Suppressor macrophage (primary cell): ENCODE results near the gene OR2T10.
"Not testable (repeated sequence)": the region's sequence is repeated elsewhere in the genome, so short reads cannot be mapped to it uniquely, and the experiment has no call there.

Source experiments
- DNase-seq, 4 experiments: peaks; one replicate each; pipeline ENCODE4 v3.0.0-alpha.2; 2020 to 2022
- total RNA-seq, 17 experiments: gene quantifications; one replicate each; lab custom pipeline; 2026; ENCODE audit warnings: mixed read lengths in 6 of 17, inconsistent platforms in 3 of 17; lab: John Stamatoyannopoulos, UW

OR2T10 gene, protein sequence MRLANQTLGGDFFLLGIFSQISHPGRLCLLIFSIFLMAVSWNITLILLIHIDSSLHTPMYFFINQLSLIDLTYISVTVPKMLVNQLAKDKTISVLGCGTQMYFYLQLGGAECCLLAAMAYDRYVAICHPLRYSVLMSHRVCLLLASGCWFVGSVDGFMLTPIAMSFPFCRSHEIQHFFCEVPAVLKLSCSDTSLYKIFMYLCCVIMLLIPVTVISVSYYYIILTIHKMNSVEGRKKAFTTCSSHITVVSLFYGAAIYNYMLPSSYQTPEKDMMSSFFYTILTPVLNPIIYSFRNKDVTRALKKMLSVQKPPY
- total RNA-seq, result 0 to 1.4 (median 0) reads per million in 17 experiments

DNA sequence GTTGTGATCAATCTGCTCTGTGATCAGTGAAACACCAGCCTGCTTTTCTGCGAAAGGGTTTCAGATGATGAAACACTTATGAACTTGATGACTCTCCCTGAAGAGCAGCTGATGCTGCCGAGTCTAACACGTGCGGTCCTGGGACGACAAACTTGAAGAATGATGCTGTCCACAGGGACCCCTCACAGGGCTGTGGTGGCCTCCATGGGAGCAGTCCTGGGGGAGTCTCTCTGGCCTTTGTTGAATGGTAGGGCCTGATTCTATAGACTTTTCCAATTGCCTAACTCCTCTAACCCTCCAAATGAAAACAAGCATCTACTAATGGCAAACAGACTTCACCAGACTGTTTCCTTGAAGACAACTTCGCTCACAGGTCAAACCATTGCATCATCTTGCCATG lies at the start of gene OR2T10:
Gene OR2T10 (minus strand): TSS at position 112 of the 400 bp plus-strand sequence. CDS start 3,932 bp downstream, outside the sequence.
- DNase-seq, result no peak

DNA sequence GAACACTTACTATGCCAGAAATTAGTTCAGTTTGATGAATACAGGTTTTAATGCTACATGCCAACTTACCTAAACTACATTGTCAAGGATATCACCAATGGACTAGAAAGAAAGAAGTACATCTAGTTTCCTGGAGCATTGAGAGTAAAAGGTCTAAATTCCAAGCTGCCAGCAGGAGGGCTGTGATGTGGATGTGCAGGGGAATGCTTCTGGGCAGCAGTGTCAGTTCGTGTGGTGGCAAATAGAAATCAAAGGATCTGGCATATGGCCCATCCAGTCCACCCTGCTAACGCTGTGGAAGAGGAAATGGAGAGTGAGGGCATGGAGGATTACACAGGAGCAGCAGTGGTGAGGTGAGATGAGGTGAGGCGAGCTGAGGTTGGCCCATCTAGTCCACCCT lies 47.7 kb upstream of the OR2T10 start, which contains the start of gene OR2T35:
Gene OR2T35 (minus strand): TSS at position 101 of the 400 bp plus-strand sequence. CDS start 6,020 bp downstream, outside the sequence.
- DNase-seq, result not testable (repeated sequence)

DNA sequence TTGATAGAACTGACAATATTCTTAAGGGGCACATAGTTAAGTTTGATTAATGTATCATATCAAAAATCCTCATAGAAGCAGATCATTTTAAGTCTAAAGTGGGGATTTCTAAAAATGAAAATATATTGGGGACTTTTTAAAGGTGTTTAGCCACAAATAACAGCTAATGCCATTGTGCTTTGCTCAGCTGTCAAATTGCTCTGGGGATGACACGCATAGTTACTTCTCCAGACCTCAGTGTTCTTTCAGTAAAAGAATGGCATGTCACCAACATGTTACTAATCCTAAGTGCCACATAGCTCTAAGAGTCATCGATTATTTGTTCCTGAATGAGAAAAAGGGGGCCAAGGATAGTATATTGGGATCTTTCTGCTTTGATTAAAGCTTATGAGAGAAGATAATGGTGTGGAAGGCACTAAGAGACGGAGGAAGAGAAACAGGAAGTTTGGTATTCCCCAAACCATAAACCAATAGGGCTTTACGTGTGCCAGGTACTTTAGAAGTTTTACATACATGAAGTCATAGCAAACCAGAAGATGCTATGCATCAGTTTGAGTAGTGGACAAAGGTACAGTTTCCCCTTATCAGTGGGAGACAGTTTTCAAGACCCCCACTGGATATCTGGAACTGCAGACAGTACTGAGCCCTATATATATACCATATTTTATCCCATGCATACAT lies 45.6 kb upstream of the OR2T10 start:
- not testable (repeated sequence) for DNase-seq

DNA sequence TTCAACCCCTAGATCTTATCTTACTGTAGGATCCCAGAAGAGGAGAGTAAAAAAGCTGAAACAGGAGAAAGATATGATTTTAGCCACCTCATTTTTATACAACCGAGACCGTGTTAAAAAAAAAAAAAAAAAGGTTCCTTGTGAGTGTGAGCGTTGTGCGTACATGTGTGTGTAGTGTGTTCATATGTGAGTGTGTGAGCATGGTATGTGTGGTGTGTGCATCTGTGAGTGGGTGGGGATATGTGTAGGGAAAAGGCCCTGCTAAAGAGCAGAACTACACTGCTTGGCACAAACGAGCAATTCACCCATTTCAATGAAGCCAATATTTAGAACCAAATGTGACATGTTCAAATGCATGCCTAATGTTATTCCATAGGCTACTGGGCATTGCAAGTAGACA lies 44.1 kb upstream of the OR2T10 start:
- DNase-seq, result not testable (repeated sequence)

DNA sequence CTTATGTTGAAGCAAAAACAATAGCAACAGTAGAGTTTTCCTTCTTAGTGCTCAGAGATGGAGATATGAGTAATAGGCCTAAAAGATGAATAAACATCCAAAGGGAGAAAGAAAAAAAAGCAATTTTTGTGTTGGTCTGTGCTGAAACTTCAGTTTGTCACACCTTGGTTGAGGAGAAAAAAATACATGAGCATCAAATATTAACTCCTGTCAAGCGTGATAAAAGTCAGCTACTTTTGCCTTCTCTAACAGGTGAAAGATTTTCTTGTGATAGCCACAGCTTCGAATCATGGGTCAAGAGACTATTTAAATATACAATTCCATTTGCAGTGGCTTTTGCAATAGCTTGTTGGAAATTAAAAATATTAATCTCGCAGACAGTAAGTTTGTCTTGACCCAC lies 43.4 kb upstream of the OR2T10 start:
- not testable (repeated sequence) for DNase-seq

DNA sequence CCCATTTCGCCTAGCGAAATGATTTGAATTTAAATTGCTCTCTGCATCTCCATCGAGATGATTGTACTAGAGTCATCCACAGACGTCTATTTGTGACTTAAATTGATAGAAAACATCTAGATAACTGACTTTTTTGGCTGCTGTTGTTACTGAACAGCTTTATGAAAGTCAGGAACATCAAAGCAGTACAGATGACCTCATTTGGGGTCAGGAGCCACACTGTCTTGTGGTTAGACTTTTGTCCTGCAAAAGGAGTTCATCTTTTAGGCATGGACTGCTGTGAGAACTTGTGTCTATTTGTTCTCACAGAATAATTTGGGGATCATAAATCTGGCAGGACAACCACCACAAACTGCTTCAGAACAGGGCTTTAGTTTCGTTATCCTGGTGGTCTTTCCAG lies 42.2 kb upstream of the OR2T10 start:
- DNase-seq, result not testable (repeated sequence)

DNA sequence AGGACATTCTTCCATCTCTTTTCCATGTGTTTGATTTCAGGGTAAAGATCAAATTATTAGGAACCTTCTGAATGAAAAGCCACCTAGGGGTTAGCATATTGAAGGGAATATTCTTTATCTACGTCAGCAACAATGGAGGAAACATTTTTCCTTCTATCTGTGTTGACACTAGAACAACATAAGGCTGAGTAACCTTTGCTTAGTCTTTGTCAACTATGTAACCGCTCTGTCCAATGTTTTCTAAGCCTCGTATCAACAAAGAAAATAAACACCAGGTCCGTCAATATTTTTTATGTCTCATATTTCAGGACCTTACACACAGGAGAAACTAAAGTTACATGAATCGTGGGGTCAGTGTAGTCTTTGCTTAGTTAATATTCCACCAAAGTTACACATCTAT lies 39.1 kb upstream of the OR2T10 start:
- DNase-seq, result not testable (repeated sequence)

DNA sequence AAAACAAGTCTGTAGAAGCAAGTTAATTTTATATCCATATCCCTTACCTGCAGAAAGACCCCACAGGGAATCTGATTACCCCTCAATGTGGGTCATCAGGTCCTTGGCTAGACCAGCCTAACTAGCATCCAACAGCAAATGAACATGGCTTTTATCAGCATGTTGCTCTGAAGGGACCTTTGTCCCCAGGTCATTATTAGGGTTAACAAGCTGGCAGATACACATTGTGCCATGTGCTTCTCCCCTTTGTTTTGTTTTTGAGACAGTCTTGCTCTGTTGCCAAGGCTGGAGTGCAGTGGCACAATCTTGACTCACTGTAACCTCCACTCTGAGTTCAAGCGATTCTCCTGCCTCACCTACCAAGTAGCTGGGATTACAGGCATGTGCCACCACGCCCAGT lies 37.5 kb upstream of the OR2T10 start, which contains the start of gene OR2T11:
Gene OR2T11 (minus strand): TSS at position 101 of the 400 bp plus-strand sequence. CDS start 7,963 bp downstream, outside the sequence.
- not testable (repeated sequence) for DNase-seq

DNA sequence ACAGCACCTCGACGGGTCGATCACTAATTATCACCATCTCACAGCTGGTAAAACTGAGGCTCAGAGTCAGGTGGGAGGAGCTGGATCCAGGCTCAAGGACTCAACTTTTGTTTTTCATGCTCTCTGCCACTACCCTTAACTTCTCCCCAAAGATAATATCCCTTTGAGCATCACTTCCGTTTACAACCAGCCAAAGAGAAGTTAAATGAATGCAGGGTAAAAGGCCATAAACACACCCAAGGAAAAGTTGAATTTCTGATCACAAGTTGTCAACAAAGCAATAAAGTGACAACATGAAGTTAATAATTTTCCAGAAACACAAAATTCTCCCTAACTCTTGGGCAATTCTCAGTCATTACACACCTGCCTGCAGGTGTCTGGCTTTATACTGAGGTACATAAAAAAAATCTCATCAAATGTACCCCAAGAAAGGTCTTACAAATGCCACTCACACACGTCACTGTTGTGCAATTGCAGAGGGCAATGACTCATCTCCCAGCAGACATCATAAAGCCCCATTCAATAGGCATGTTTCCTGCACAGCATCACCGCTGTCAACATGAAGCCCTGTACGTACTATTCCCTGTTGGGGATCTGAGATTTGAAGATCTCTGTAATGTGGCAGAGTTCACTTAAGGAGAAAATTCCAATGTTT lies 34.0 kb upstream of the OR2T10 start:
- DNase-seq, result peak; percentile 11 to 58 (median 49)

DNA sequence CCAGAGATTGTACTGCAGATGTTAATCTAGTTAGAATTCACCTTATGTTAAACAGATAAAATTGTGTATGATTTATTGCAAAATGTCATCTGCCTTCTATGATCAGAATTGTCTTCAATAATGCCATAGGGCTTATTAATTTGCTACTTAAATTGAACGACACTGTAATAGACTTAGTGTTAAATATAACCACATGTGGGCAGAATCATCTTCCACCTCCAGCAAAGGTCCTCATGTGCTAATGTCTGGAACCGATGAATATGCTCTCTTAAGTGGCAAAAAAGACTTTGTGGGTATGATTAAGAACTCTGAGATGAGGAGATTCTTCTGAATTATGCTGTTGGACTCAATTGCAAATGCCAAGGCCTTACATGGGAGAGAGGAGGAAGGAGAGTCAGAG lies 33.1 kb upstream of the OR2T10 start:
- DNase-seq, result no peak

DNA sequence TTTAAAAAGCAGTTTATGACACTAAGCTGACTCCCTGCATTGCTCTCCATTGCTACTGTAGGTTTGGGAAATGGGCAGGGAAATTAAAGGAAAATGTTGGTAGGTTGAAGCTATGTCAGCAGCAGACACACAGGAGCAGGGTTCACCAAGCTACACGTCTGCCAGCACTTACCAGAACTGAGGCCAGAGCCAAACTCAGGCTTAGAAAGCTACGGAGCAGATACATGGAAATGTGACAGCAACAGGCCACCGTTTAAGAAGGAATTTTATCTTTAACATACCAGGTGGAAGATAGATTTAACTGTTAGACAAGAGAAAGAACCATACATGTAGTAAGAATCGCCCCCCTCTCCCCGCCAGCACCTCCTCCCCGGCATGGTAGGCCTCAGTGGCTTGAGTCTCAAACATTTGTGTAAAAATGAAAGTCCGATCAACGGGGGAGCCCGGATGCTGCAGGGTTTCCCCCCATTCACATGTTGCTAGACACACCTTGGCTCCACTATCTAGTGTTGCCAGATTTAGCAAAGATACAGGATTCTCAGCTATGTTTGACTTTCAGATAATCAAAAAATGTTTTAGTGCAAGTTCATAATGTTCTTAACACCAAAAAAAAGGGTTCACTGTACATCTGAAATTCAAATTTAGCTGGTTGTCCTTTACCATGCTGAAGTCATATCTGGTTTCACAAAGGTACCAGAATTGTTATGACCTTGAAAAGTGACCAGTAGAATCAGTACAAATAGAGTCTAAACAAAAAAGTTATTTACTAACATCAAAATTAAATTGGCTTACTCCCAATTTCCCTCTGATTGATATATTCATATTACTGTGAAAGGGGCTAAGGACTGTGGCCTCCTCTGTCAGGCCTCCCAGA lies 30.7 kb upstream of the OR2T10 start:
- DNase-seq, result no peak

DNA sequence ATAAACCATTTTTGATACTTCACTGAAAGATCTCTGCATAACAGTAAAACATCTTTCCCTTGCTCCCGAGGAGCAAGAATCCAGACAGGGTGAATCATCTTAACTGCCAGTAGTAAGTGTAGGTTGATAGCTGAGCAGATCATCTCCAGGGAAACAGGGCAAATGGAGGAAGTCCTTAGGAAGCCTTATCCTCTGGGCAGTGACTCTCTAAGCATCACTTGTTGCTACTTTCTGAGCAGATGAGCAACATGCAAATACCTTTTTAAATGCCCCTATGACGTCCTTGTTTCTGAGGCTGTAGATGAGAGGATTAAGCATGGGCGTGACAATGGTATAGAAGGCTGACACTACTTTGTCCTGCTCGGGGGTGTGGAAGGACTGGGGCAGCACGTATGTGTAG lies 28.5 kb upstream of the OR2T10 start:
- DNase-seq, result peak in 2 of 4 experiments; percentile 9 to 14

DNA sequence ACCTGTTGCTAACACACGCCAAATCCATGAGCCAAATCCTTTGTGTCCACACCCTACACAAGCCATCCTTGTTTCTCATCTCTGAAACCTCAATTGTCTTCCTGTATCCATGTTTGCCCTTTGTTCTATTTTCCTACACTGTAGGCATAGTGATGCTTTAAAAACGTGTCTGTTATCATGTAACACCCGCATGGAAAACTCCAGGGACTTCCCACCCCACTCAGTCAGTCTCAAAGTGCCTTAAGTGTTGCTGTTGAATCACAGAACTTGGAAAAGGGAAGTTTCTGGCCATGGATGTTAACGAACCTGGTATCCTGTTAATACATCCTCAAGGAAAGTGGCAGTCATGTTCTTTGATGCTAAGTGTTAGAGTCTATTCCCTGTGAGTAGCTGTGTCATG lies 27.7 kb upstream of the OR2T10 start:
- no peak for DNase-seq

DNA sequence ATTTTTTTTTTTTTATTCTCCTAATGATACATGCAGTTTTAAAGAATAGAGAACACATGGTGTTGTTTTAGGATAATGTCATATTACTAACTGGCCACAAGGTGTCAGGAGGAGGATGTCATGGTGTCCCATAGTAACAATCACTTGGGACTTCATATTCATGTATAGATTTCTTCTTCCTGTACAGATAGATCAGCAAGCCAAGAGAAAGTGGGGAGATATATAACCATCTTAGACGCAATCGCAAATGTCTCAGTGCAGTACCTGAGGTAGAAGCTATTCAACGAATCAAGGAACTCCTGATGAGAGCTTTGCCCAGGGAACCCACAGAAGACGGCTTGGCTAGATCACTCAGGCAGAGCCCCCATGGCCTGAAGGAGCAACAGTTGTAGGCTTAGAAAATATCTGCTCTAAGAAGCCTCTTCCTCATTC lies 25.1 kb upstream of the OR2T10 start:
- peak; percentile 35 to 74 (median 63) for DNase-seq

DNA sequence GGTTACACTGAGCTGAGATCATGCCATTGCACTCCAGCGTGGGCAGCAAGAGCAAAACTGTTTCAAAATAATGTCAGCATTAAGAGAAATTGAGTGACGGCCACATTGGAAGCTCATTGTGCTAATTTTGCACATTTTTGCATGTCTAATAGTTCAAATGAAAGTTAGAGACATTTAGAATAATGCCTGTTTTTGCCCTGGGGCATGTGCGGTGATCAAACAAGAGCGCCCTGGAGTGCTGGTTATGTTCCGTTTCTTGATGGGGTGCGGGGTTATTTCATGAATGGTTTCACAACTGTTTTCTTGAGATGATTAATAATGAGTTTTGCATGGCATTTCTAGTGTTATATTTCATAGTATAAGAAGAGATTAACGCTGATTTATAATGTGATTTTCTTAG lies 24.3 kb upstream of the OR2T10 start:
- no peak for DNase-seq

DNA sequence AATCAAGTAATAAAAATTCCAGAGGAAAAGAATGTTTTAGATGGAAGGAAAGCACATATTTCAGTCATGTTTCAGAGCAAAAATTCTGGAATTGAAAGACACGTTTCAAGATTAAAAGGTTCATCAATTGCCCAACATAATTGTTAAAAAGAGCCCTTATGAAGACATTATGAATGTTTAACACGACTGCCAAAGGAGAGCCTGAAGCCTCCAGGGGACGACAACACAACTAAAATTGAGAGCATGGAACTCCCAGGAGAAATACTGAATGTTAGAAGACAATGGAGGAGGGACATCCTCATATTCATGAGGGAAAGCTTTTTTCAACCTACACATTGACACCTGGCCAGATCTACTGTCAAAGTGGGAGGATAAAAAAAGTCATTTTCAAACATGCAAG lies 21.4 kb upstream of the OR2T10 start:
- DNase-seq, result peak; percentile 68 to 80 (median 72)

DNA sequence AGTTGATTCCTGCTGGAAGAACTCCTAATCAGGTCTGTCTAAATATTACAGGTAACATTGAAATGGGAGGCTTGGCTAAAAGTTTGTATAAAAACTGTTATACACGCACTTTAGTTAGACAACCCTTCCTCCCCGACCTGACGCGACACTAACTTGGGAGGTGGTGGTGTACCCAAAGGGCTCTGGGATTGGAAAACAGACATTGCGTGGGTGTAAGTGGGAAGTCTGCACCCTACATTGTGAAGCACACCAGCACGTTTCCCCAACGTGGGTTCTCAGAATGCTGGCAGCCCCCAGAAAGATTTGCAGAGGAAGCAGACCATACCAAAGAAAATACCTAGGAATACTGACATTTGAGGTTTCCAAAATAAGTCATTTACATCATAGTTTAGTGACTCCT lies 20.6 kb upstream of the OR2T10 start:
- DNase-seq, result no peak

DNA sequence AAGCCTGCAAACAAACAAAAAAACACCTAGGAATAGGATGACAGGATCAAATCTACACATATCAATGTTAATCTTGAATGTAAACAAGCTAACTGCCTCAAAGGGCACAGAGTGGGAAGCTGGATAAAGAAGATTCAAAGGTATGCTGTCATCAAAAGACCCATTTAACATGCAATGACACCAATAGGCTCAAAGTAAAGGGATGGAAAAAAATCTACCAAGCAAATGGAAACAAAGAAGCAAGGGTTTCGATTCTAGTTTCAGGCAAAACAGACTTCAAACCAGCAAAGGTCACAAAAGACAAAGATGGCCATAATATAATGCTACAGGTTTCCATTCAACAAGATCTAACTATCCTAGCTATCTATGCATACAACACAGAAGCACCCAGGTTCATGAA lies 16.2 kb upstream of the OR2T10 start:
- DNase-seq, result no peak

DNA sequence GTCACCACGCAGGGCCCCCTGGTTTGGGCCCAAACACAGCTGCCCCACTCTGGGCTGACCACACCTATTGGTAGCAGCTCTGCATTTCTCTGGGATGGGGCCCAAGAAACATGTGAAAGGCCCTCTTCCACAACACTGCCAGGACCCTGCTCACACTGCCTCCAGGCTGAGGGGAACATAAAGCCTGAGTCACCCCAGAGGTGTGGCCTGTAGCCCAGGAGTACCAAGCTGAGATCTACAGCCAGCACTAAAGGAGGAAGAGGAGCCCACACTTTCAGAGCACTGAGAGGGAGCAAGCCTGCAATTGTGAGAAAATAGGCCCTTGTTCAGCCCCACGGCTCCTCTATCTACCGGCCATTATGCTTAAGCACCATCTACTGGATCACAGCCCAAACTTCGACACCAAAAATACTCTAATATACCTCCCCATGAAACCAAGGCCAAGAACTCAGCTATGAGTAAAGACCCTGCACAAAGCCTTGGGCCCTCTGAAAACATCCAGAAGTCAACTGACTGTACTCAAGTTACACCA lies 14.4 kb upstream of the OR2T10 start:
- DNase-seq, result peak; percentile 11 to 48 (median 31)

DNA sequence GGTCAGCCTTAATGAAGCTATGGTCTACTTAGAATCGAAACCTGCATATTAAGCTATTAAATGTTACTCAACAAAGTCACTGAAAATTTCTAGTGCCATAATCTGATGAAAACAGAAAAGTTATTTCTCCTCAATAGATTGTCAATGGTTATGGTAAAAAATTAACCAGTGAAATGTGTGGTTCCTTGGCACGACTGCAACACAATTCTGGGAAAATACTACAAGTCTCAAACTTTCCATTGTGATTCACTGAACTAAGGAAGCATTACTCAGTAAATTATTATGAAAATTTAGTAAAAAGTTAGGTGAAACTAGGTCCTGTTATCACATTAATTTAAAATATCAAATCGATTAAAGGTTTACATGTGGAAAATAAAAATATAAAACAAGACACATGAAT lies 12.8 kb upstream of the OR2T10 start:
- DNase-seq, result no peak

DNA sequence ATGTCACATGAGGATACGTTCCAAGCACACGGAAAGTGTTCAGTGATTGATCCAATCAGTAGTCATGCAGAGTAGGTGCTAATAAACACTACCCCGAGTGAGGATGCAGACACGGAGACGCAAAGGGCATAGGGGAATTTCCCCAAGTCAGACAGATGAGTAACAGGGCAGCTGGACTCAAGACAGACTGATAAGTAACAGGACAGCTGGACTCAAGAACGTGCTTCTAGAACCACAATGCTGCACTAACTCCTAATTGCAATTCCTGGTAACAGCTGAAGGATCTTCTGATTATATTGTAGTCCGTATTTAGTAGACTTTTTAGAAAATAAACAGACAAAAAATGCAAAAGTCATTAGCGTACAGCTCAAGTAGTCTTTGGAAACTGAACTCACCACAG lies 1.9 kb upstream of the OR2T10 start:
- DNase-seq, result no peak

DNA sequence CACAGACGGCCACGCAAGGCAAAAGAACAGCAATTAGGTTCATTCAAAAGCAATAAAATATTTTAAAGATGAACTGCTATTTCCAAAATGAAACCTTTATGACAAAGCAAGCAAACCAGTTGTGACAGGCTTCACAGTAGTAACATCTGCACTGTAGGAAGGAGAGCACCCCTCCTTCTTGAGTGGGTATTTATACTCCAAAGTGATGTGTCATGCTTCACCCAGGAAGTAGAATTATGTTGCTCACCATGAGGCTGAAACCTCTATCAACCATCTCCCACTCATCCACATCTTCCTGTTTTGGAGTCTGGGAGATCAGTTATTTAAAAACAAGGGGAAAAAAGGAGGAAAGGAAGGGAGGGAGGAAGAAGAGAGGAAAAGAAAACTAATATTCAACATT lies 885 bp downstream of the OR2T10 start:
- DNase-seq, result peak; percentile 51 to 83 (median 65)
